H54 (cell line): ENCODE measurements around the gene SP3.

Experiments used
- DNase-seq: peaks from one replicate; pipeline ENCODE4 v3.0.0; 2011; ENCODE audit warnings: low spot score, mixed read lengths; ENCODE audit not compliant: insufficient read length
- FAIRE-seq: peaks from 3 replicates; lab custom pipeline; 2011; peaks lifted over from hg19 to GRCh38; lab: Jason Lieb, UNC
- POLR2A ChIP-seq: IDR thresholded peaks from 2 replicates; pipeline ENCODE4 v1.6.1; 2011; ENCODE audit warnings: low read depth, mild to moderate bottlenecking, low read length

Gene SP3

DNA sequence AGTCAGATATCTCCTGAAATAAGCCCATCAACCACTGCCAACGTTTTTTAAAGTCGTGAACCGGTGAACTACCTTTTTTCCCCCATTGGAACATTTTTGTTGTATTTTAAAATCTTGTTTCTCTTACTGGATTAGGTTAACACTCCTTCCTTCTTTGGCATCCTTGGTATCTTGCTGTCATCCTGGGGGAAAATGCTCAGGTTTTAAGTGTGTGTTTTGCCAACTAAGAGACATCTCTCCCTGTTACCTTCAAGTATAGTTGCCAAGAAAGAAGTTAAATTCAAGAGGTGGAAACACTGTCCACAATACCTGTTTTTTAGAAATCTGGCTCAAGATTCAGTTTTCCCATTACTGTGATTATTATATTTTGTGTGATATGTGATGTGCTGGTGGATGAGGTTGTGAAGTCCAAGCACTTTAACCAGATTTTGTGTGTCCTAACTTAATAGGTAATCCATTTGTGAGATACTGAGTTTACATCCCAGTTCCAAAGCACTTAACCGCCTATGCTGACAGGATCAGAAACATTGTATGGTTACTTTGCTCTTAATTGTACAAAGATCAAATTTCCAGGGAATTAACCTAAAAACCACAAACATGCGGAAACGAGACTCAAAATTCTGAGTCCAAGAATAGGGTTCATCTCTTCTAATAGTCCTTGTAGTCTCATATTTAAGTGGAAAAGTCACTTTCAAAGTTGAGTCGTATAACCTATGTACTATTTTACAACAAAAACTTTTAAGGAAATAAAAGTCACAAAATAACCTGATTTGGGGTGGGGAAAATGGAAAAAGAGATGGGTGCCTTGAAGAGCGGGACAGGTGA, 1.3 kb upstream of the SP3 start:
- FAIRE-seq (peak; percentile 30), DNase-seq (no peak)
- no peak for TF ChIP-seq POLR2A

DNA sequence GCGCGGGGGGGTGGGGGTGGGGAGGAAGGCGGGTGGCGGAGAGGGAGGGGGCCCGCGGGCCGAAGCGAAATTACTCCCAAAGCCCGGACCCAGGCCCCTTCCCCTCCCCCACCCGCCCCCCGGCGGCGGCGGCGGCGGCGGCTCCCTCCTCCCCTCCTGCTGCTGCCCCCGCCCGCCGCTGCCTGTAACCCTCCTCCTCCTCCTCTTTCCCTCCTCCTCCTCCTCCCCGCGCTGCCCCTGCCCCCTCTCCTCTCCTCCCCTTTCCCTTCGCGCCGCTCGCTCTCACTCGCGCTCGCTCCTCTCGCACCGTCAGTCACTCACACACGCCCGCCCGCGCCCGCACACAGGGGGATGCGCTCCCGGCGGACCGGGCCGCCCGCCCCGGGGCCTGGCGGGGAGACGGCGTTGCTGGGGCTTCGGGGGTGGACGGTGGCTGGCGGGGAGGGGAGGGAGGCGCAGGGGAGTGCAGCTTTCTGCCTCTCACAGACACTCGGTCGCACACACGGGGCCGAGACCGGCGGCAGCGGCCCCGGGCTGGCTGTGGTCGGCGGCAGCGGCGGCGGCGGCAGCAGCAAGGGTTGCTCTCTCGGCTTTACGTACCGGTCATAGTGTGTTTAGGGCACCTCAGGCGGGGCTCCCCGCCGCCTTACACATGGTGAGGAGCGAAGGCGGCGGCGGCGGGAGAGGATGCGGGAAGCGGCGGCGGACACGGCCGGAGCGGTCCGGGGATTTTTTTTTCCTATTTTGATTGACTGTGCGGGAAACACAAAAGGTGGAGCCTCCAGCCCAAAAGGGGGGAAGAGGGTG, 405 bp downstream of the SP3 start:
- DNase-seq = peak; percentile 61
- peak; percentile 91 for TF ChIP-seq POLR2A
- no peak for FAIRE-seq

GRCh38 chr2:173963817-173964564, 1.2 kb downstream of the SP3 start:
- peak; percentile 65 for DNase-seq
- TF ChIP-seq POLR2A = peak; percentile 64
- no peak for FAIRE-seq

GRCh38 chr2:173963323-173963816, 1.8 kb downstream of the SP3 start:
- FAIRE-seq = peak; percentile 55
- no peak for TF ChIP-seq POLR2A
- DNase-seq = peak; percentile 40

- DNase-seq = no peak
- no peak for TF ChIP-seq POLR2A
- peak; percentile 23 for FAIRE-seq
These were observed 2.5 kb downstream of the SP3 start for GRCh38 chr2:173962583-173963110.

GRCh38 chr2:173962031-173962430, 3.1 kb downstream of the SP3 start:
- FAIRE-seq = peak; percentile 69
- DNase-seq = no peak
- TF ChIP-seq POLR2A = no peak

DNA sequence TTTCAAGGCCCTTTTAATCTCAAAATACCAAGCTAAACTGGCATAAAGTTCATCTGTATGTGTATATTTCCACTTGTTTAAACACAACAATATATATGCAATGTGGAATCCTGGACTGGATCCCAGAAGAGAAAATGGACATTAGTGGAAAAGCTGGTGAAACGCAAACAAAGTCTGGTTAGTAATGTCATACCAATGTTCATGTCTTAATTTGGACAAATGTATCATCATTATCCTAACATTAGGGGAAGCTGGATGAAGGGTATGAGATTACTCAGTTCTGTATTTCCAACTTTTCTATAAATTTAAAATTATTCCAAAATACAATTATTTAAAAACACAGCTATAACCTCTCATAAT, 3.8 kb downstream of the SP3 start:
- FAIRE-seq = no peak

DNA sequence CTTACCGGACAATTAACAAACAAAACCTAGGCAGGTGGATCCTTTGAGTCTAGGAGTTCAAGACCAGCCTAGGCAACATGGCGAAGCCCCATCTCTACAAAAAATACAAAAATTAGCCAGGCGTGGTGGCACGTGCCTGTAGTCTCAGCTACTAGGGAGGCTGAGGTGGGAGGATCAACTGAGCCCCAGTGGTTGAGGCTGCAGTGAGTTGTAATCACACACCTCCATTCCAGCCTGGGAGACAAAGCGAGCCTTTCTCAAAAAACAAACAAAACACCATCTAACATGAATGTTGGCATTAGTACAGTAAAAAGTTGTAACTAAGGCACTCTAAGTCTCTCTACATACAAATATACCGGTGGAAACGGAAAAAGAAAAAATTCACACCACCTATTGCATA, 5.3 kb downstream of the SP3 start:
- no peak for TF ChIP-seq POLR2A
- FAIRE-seq (no peak), DNase-seq (no peak)

More for the DNA sequence above, 3.8 kb downstream of the SP3 start:
- no peak for TF ChIP-seq POLR2A
- DNase-seq = no peak

DNA sequence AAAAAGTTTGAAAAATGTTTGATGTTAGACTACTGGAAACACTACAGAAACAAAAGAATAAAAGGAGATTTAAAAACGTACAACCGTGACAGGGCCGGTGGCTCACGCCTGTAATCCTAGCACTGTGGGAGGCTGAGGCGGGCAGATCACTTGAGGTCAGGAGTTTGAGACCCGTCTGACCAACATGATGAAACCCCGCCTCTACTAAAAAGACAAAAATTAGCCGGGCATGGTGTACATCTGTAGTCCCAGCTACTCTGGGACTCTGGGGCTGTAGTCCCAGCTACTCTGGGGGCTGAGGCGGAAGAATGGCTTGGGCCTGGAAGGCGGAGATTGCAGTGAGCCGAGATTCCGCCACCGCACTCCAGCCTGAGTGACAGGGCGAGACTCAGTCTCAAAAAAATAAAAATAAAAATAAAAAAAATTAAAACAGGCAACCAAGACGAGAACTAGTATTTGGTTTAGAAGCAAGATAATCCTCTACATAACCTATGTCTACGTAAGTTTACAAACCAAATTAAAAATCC, 5.8 kb downstream of the SP3 start:
- DNase-seq (no peak), FAIRE-seq (no peak)
- no peak for TF ChIP-seq POLR2A

DNA sequence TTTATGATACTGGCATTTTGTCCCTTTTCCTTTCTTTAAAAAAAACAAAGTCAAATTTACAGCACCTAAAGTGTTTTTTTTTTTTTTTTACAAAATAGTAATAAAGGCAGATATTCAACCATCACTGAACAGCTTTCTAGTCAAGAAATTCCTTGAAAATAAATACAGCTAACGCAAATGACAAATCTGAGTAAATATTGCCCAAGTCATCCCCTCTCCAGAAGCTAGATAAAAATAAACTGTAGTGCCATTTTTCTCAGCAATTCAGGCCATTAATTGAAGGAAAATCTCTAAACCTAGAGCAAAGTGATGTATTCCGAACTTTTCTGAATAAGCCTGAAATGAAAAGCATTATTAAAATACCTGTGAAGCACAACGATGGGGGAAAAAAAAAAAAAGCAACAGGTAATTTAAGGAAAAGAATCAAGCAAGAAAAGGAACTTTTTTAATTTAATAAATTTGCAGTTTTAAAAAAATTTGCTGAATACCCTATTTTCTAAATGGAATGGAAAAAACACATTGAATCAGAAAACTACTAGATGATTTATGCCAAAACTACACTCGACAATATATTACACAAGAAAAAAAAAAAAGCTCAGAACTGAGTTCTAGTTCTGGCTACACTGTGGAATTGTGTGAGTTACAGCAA, 6.9 kb downstream of the SP3 start:
- no peak for DNase-seq
- no peak for FAIRE-seq

DNA sequence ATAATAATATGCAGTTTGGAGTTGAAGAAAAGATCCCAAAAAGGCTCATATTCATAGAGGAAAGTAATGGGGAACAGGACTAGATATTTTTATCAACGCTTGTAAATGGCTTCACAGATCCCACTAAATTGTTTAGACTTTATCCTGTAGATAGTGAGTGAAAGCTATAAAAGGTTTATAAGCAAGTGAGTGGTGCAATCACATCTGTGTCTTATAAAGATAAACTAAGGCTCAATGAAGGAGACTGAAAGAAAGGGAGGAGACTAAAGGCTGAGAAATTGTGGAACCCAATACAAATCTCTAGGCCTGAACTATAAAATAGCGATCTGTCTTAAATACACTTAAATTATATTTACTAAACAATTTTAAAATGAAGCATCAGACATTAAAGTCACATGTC, 7.7 kb downstream of the SP3 start:
- FAIRE-seq (no peak), DNase-seq (no peak)
- no peak for TF ChIP-seq POLR2A

More for the DNA sequence above, 6.9 kb downstream of the SP3 start:
- no peak for TF ChIP-seq POLR2A

DNA sequence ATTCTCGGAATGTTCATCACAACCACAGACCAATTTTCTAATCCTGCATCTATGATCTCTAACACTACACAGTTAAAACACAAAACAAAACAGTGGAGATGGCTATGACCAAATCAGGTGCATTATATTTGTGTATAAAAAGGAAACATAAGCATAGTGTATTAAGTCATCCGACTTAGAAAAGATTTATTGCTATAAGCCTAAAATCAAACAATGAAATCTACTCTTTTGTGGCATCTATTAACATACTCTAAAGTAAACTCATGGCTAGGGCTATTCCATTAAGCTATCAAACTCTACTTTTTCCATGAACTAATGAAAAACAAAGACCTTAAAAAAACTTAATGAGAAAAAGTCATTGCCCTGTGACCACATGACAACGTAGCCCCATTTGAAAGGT, 8.7 kb downstream of the SP3 start:
- TF ChIP-seq POLR2A = no peak
- peak; percentile 38 for FAIRE-seq
- DNase-seq = no peak

GRCh38 chr2:173955867-173956266, 9.3 kb downstream of the SP3 start:
- DNase-seq (no peak), FAIRE-seq (peak; percentile 80)
- no peak for TF ChIP-seq POLR2A
